K562 (cell line): ENCODE data around the gene MRPL42. TPM values are rescaled to one million over a fixed set of nuclear protein-coding genes. Genes with fewer than 3 reads are reported as not detected.
A peak's percentile ranks its signal among the peaks of the same experiment; 100 is the strongest.

ENCODE experiments used
- ARID3A ChIP-seq: IDR thresholded peaks from 2 replicates; pipeline ENCODE4 v1.6.1; 2012; ENCODE audit warnings: low read depth, low read length, improper control_type of control experiment, borderline replicate concordance
- ELF2 ChIP-seq: fragments of 250-450 bp; sonication (Bioruptor Pico); IDR thresholded peaks from 2 replicates; pipeline ENCODE4 v1.5.0; 2021; ENCODE audit warnings: mild to moderate bottlenecking
- FUS ChIP-seq: fragments of 200-400 bp; formaldehyde crosslinking; optimal IDR thresholded peaks from 2 replicates; pipeline ENCODE3; 2017; ENCODE audit warnings: low read depth, low read length
- GATAD2B ChIP-seq: fragments of 450-650 bp; IDR thresholded peaks from 2 replicates; pipeline ENCODE4 v1.6.1; 2017; ENCODE audit warnings: mild to moderate bottlenecking, borderline replicate concordance
- KAT2B ChIP-seq: IDR thresholded peaks from one replicate; pipeline ENCODE4 v1.6.1; 2012; ENCODE audit warnings: low read depth, mild to moderate bottlenecking, control low read depth, inconsistent platforms, low read length, moderate library complexity
- L3MBTL2 ChIP-seq: fragments of 450-650 bp; IDR thresholded peaks from 2 replicates; pipeline ENCODE4 v1.6.1; 2016; ENCODE audit warnings: mild to moderate bottlenecking, moderate library complexity
- MAFF ChIP-seq: IDR thresholded peaks from 2 replicates; pipeline ENCODE4 v1.6.1; 2012; ENCODE audit warnings: low read length, improper control_type of control experiment
- PCBP2 ChIP-seq: fragments of 200-400 bp; formaldehyde crosslinking; IDR thresholded peaks from 2 replicates; pipeline ENCODE4 v1.6.1; 2018; ENCODE audit warnings: low read length, low read depth, mild to moderate bottlenecking, moderate library complexity; ENCODE audit not compliant: poor library complexity, severe bottlenecking
- POLR2A ChIP-seq: fragments of 450-650 bp; conservative IDR thresholded peaks from 2 replicates; pipeline ENCODE4 v1.6.1; 2016
- POLR2AphosphoS2 ChIP-seq: IDR thresholded peaks from 2 replicates; pipeline ENCODE4 v1.6.1; 2012; ENCODE audit warnings: low read length, improper control_type of control experiment
- SRF ChIP-seq, 2 experiments: fragments of 250-450, 450-650 bp in 1 of 2; sonication (Bioruptor Pico) in 1 of 2; sonication (generic) in 1 of 2; formaldehyde crosslinking; IDR thresholded peaks; 2 replicates each; pipeline versions ENCODE4 v1.5.0 to v1.5.1; 2020 to 2022; ENCODE audit warnings: mild to moderate bottlenecking in 1 of 2, missing genetic modification reagents in 1 of 2
- TRIM24 ChIP-seq, 2 experiments: fragments of 450-650 bp; IDR thresholded peaks; 2 replicates each; pipeline ENCODE4 v1.6.1; 2016
- ZBTB7A ChIP-seq: IDR thresholded peaks from 2 replicates; pipeline ENCODE4 v1.6.1; 2011; ENCODE audit warnings: low read depth, mild to moderate bottlenecking, low read length, moderate library complexity, borderline replicate concordance; ENCODE audit not compliant: control insufficient read depth
- ZNF197 ChIP-seq: fragments of 200-800 bp; sonication (Bioruptor generic); IDR thresholded peaks from 2 replicates; pipeline ENCODE4 v1.6.1; 2016; ENCODE audit warnings: low read depth, missing genetic modification characterization, missing compliant biosample characterization
- ZNF695 ChIP-seq: fragments of 450-650 bp; formaldehyde crosslinking; IDR thresholded peaks from 2 replicates; pipeline ENCODE4 v1.4.0; 2020; ENCODE audit warnings: mild to moderate bottlenecking, moderate library complexity
- ZNF717 ChIP-seq: fragments of 250-450 bp; sonication (Bioruptor Pico); IDR thresholded peaks from 2 replicates; pipeline ENCODE4 v1.5.0; 2021
- polyA plus RNA-seq, 8 experiments: library from polyadenylated mRNA; depleted of rRNA in 4 of 8; stranded (reverse) in 5 of 8; unstranded in 3 of 8; fragments of >200 nt; fragmentation: Nextera tagmentation in 2 of 8; fragmentation: Illumina TruSeq in 1 of 8; extraction: Ambion mirVana in 2 of 8; extraction: Trizol in 1 of 8; gene quantifications; 2 replicates each; pipeline versions ENCODE4 v1.2.1 to v1.2.3, GENCODE V29; 2011 to 2014; ENCODE audit warnings: inconsistent platforms in 1 of 8, missing spikeins in 1 of 8
- total RNA-seq, 7 experiments: library from RNA; depleted of rRNA in 6 of 7; stranded (reverse); fragments of >200 nt in 6 of 7; fragmentation: Illumina TruSeq in 2 of 7; extraction: Trizol in 2 of 7; gene quantifications; 2 replicates each; pipeline versions ENCODE4 v1.2.1 to v1.2.3, GENCODE V29; 2011 to 2021; ENCODE audit warnings: low replicate concordance in 1 of 7
- TF ChIP-seq, protein P1 (sequence below): sonication (generic); formaldehyde crosslinking; IDR thresholded peaks from 2 replicates; pipeline ENCODE4 v1.8.0; 2022; ENCODE audit warnings: mild to moderate bottlenecking, missing genetic modification reagents, borderline replicate concordance

MRPL42 gene
- total and polyA plus RNA-seq, 9 of the 15 experiments (the other 6 are each of a cell fraction or from before 2014, with no cell fraction given) = 104 to 806 (median 218) TPM

- TF ChIP-seq L3MBTL2 (peak; percentile 96), POLR2A (peak; percentile 96), ARID3A (no peak), FUS (no peak), ZNF695 (0 out of 2 replicates have a peak, but pooled peaks have one; percentile 48), SRF (CRISPR knock-in tag; IDR thresholded peaks at IDR 0.05) (peak in 1 of 2 experiments; percentile 57; a peak in 1 of 4 replicates), POLR2AphosphoS2 (peak; percentile 59; the same call in 1 of the 2 replicates), GATAD2B (peak; percentile 69), KAT2B (peak; percentile 76), ZNF717 (no peak), ZBTB7A (0 out of 2 replicates have a peak, but pooled peaks have one; percentile 46), PCBP2 (no peak), TRIM24 (IDR thresholded peaks at IDR 0.05) (peak in 1 of 2 experiments; percentile 66; a peak in 2 of 4 replicates), ELF2 (CRISPR knock-in tag) (0 out of 2 replicates have a peak, but pooled peaks have one; percentile 38), ZNF197 (CRISPR knock-in tag) (peak; percentile 82; the same call in 1 of the 2 replicates), MAFF (no peak)
- TF ChIP-seq, protein P1, sequence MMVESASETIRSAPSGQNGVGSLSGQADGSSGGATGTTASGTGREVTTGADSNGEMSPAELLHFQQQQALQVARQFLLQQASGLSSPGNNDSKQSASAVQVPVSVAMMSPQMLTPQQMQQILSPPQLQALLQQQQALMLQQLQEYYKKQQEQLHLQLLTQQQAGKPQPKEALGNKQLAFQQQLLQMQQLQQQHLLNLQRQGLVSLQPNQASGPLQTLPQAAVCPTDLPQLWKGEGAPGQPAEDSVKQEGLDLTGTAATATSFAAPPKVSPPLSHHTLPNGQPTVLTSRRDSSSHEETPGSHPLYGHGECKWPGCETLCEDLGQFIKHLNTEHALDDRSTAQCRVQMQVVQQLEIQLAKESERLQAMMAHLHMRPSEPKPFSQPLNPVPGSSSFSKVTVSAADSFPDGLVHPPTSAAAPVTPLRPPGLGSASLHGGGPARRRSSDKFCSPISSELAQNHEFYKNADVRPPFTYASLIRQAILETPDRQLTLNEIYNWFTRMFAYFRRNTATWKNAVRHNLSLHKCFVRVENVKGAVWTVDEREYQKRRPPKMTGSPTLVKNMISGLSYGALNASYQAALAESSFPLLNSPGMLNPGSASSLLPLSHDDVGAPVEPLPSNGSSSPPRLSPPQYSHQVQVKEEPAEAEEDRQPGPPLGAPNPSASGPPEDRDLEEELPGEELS (CRISPR knock-in tag) = no peak
These were observed at the start of gene MRPL42 (continued) for GRCh38 chr12:93467351-93468007.
